Uterus (tissue), 4 donors: ENCODE measurements around the gene PRMT7. TPM values are rescaled to one million over a fixed set of nuclear protein-coding genes. Genes with fewer than 3 reads are reported as not detected.

Experiments used
- DNase-seq, 2 donors: peaks; one replicate each; pipeline ENCODE4 v3.0.0-alpha.2; 2019 to 2020
- H3K27ac ChIP-seq, 2 donors: fragments of 200-600 bp; sonication (generic); 1 replicate in 1 of 2; 2 replicates in 1 of 2; pipeline ENCODE4 v1.5.1; 2016 to 2018
- H3K27me3 ChIP-seq, 2 donors: fragments of 200-600 bp; sonication (generic); one replicate each; pipeline ENCODE4 v1.5.1; 2018 to 2019; ENCODE audit warnings: control low read depth in 1 of 2
- H3K36me3 ChIP-seq, 2 donors: fragments of 200-600 bp; sonication (generic); one replicate each; pipeline ENCODE4 v1.5.1; 2019; ENCODE audit warnings: control low read depth in 1 of 2
- H3K4me1 ChIP-seq, 2 donors: fragments of 200-600 bp; sonication (generic); one replicate each; pipeline ENCODE4 v1.5.1; 2018 to 2019; ENCODE audit warnings: control low read depth in 1 of 2
- H3K4me3 ChIP-seq, 2 donors: fragments of 200-600 bp; sonication (generic); 1 replicate in 1 of 2; 2 replicates in 1 of 2; pipeline ENCODE4 v1.5.1; 2018 to 2019; ENCODE audit warnings: mild to moderate bottlenecking in 1 of 2
- H3K9me3 ChIP-seq, 2 donors: fragments of 200-600 bp; sonication (generic); one replicate each; pipeline ENCODE4 v1.5.1; 2019; ENCODE audit warnings: control low read depth in 1 of 2
- CTCF ChIP-seq, 4 experiments: fragments of 200-600 bp in 2 of 4; fragments of 450-650 bp in 2 of 4; sonication (generic) in 2 of 4; IDR thresholded peaks; one replicate each; pipeline ENCODE4 v1.5.1; 2016 to 2019; ENCODE audit warnings: antibody characterized with exemption in 4 of 4, mild to moderate bottlenecking in 2 of 4, moderate library complexity in 1 of 4
- POLR2A ChIP-seq, 2 donors: fragments of 450-650 bp; IDR thresholded peaks; one replicate each; pipeline ENCODE4 v1.6.1; 2016; ENCODE audit warnings: antibody characterized with exemption in 2 of 2, mild to moderate bottlenecking in 1 of 2, moderate library complexity in 1 of 2
- intact Hi-C: fragments of 100-400 bp; cut with DNase I; formaldehyde crosslinking; loops from one replicate; pipeline ENCODE4 v1.15.1; 2023; ENCODE audit warnings: low total_unique reads
- total RNA-seq, 4 donors: library from RNA; depleted of rRNA in 3 of 4; stranded (reverse); fragments of >200 nt in 3 of 4; gene quantifications; one replicate each; pipeline versions ENCODE4 v1.1.0 to v1.2.4, GENCODE V29; 2014 to 2023
- donor health status: DM: yes; HTN: yes; CAD: no.

The PRMT7 gene
- total RNA-seq, 4 donors from 2014 or later = 8.2 to 111 (median 66.9) TPM

- no peak for DNase-seq
- Histone ChIP-seq H3K27me3 (no peaks in the 10 kb centered on the region), H3K4me1 (no peaks in the 10 kb centered on the region), H3K9me3 (no peaks in the 10 kb centered on the region), H3K36me3 (no peaks in the 10 kb centered on the region), H3K27ac (peak overlapping the region; percentile 5 to 54), H3K4me3 (no peak overlapping the region)
- no peak for TF ChIP-seq POLR2A (IDR thresholded peaks at IDR 0.05)
- no peak for TF ChIP-seq CTCF (IDR thresholded peaks at IDR 0.05)
- intact Hi-C loops = no loop called here
Measured at GRCh38 chr16:68289202-68289601, 21.6 kb upstream of the PRMT7 start.

GRCh38 chr16:68289621-68290329 lies 21.0 kb upstream of the PRMT7 start:
- intact Hi-C loops = no loop called here
- no peak overlapping the region for H3K4me3 ChIP-seq
- TF ChIP-seq CTCF (IDR thresholded peaks at IDR 0.05) = no peak
- no peak for TF ChIP-seq POLR2A (IDR thresholded peaks at IDR 0.05)
- no peaks in the 10 kb centered on the region for H3K9me3 ChIP-seq
- no peaks in the 10 kb centered on the region for H3K4me1 ChIP-seq
- H3K27me3 ChIP-seq = no peaks in the 10 kb centered on the region
- no peak for DNase-seq
- no peaks in the 10 kb centered on the region for H3K36me3 ChIP-seq
- peak overlapping the region; percentile 38 to 54 for H3K27ac ChIP-seq

- Histone ChIP-seq H3K4me3 (no peak overlapping the region), H3K36me3 (no peaks in the 10 kb centered on the region), H3K4me1 (no peaks in the 10 kb centered on the region), H3K9me3 (no peaks in the 10 kb centered on the region), H3K27ac (peak overlapping the region; percentile 38 to 54), H3K27me3 (no peaks in the 10 kb centered on the region)
- no peak for DNase-seq
- no peak for TF ChIP-seq POLR2A (IDR thresholded peaks at IDR 0.05)
- TF ChIP-seq CTCF (IDR thresholded peaks at IDR 0.05) = no peak
- intact Hi-C loops = no loop called here
Measured at GRCh38 chr16:68290450-68290849, 20.4 kb upstream of the PRMT7 start.

- intact Hi-C loops = no loop called here
- Histone ChIP-seq H3K36me3 (no peaks in the 10 kb centered on the region), H3K9me3 (no peaks in the 10 kb centered on the region), H3K27me3 (no peaks in the 10 kb centered on the region), H3K4me3 (no peak overlapping the region), H3K4me1 (no peaks in the 10 kb centered on the region), H3K27ac (peak overlapping the region in 1 of 2 donors; percentile 54)
- no peak for TF ChIP-seq CTCF (IDR thresholded peaks at IDR 0.05)
- TF ChIP-seq POLR2A (IDR thresholded peaks at IDR 0.05) = no peak
- no peak for DNase-seq
Measured at GRCh38 chr16:68291227-68291626, 19.6 kb upstream of the PRMT7 start.

GRCh38 chr16:68292425-68292824 lies 18.4 kb upstream of the PRMT7 start:
- H3K36me3 ChIP-seq = no peaks in the 10 kb centered on the region

More at GRCh38 chr16:68292425-68292824, 18.4 kb upstream of the PRMT7 start:
- DNase-seq = no peak
- TF ChIP-seq POLR2A (IDR thresholded peaks at IDR 0.05) (no peak), CTCF (IDR thresholded peaks at IDR 0.05) (no peak)
- H3K9me3 ChIP-seq = no peaks in the 10 kb centered on the region
- H3K27ac ChIP-seq = no peak overlapping the region
- intact Hi-C loops = no loop called here
- H3K27me3 ChIP-seq = no peaks in the 10 kb centered on the region
- no peak overlapping the region for H3K4me3 ChIP-seq
- H3K4me1 ChIP-seq = no peaks in the 10 kb centered on the region
